GM23338 (cell line): ENCODE data around the gene SPNS3. TPM values are rescaled to one million over a fixed set of nuclear protein-coding genes. Genes with fewer than 3 reads are reported as not detected.

ENCODE experiments used
- ATAC-seq: fragments of 200-7000 bp; cut with Tn5 transposase; 3 replicates; pipeline ENCODE4 v1.9.1; 2020
- DNase-seq: peaks from one replicate; pipeline ENCODE4 v3.0.0-alpha.2; 2015; ENCODE audit warnings: low spot score
- H2AFZ ChIP-seq: fragments of 200-600 bp; sonication (generic); 2 replicates; pipeline ENCODE4 v1.8.0; 2016; ENCODE audit warnings: antibody characterized with exemption, mild to moderate bottlenecking, moderate library complexity
- H3F3A ChIP-seq: fragments of 200-600 bp; sonication (generic); replicated peaks from 2 replicates; pipeline ENCODE4 v1.8.0; 2017; ENCODE audit warnings: antibody characterized with exemption, mixed run types, low read depth
- H3K27ac ChIP-seq: fragments of 200-600 bp; sonication (generic); 2 replicates; pipeline ENCODE4 v1.6.1; 2016; ENCODE audit warnings: low read depth
- H3K27me3 ChIP-seq: fragments of 200-600 bp; sonication (generic); 2 replicates; pipeline ENCODE4 v1.8.0; 2016; ENCODE audit warnings: mild to moderate bottlenecking, mixed run types, moderate library complexity; ENCODE audit not compliant: insufficient read depth
- H3K36me3 ChIP-seq: fragments of 200-600 bp; sonication (generic); 2 replicates; pipeline ENCODE4 v1.8.0; 2016; ENCODE audit warnings: mild to moderate bottlenecking; ENCODE audit not compliant: insufficient read depth
- H3K4me1 ChIP-seq: fragments of 200-600 bp; sonication (generic); 2 replicates; pipeline ENCODE4 v1.8.0; 2016; ENCODE audit warnings: mild to moderate bottlenecking, moderate library complexity; ENCODE audit not compliant: insufficient read depth
- H3K4me2 ChIP-seq: fragments of 200-600 bp; sonication (generic); 2 replicates; pipeline ENCODE4 v1.7.1; 2017; ENCODE audit warnings: mixed run types
- H3K4me3 ChIP-seq: fragments of 200-600 bp; sonication (generic); 2 replicates; pipeline ENCODE4 v1.6.1; 2016; ENCODE audit warnings: mixed run types
- H3K79me2 ChIP-seq: fragments of 200-600 bp; sonication (generic); replicated peaks from 2 replicates; pipeline ENCODE4 v1.8.0; 2017; ENCODE audit warnings: mild to moderate bottlenecking; ENCODE audit not compliant: insufficient read depth
- H3K9me2 ChIP-seq: fragments of 200-600 bp; sonication (generic); 2 replicates; pipeline ENCODE4 v1.8.0; 2017; ENCODE audit not compliant: insufficient read depth
- H4K20me1 ChIP-seq: fragments of 200-600 bp; sonication (generic); replicated peaks from 2 replicates; pipeline ENCODE4 v1.8.0; 2017; ENCODE audit warnings: mild to moderate bottlenecking; ENCODE audit not compliant: insufficient read depth
- H3K27ac Mint-ChIP-seq: 2 replicates; pipeline ENCODE4 v1.8.0; 2020; ENCODE audit warnings: inconsistent platforms, mild to moderate bottlenecking, moderate library complexity, mixed read lengths
- H3K27me3 Mint-ChIP-seq: 3 replicates; pipeline ENCODE4 v1.8.0; 2022; ENCODE audit warnings: low read depth, mild to moderate bottlenecking, moderate library complexity, mixed read lengths, inconsistent platforms; ENCODE audit not compliant: insufficient read depth, poor library complexity
- H3K36me3 Mint-ChIP-seq: 3 replicates; pipeline ENCODE4 v1.8.0; 2021; ENCODE audit warnings: low read depth, mild to moderate bottlenecking, inconsistent platforms, moderate library complexity, mixed read lengths
- H3K4me1 Mint-ChIP-seq: 3 replicates; pipeline ENCODE4 v1.8.0; 2020; ENCODE audit warnings: mild to moderate bottlenecking, inconsistent platforms, mixed read lengths
- H3K4me3 Mint-ChIP-seq: 3 replicates; pipeline ENCODE4 v1.8.0; 2021; ENCODE audit warnings: moderate library complexity, mild to moderate bottlenecking, inconsistent platforms, mixed read lengths
- H3K9me3 Mint-ChIP-seq: 3 replicates; pipeline ENCODE4 v1.8.0; 2020; ENCODE audit warnings: moderate library complexity, mild to moderate bottlenecking, inconsistent platforms, mixed read lengths
- EZH2 ChIP-seq: fragments of 200-600 bp; sonication (generic); IDR thresholded peaks from one replicate; pipeline ENCODE4 v1.8.0; 2017; ENCODE audit warnings: antibody characterized with exemption, mild to moderate bottlenecking, low read depth; ENCODE audit not compliant: unreplicated experiment
- EZH2phosphoT487 ChIP-seq: fragments of 200-600 bp; sonication (generic); IDR thresholded peaks from one replicate; pipeline ENCODE4 v1.8.1; 2018; ENCODE audit warnings: antibody characterized with exemption; ENCODE audit not compliant: unreplicated experiment
- JUNB ChIP-seq: IDR thresholded peaks from one replicate; pipeline ENCODE4 v1.6.1; 2016; ENCODE audit warnings: antibody characterized with exemption; ENCODE audit not compliant: unreplicated experiment
- NANOG ChIP-seq: IDR thresholded peaks from 2 replicates; pipeline ENCODE4 v1.6.1; 2016; ENCODE audit warnings: antibody characterized with exemption, borderline replicate concordance
- POLR2AphosphoS5 ChIP-seq: IDR thresholded peaks from 2 replicates; pipeline ENCODE4 v1.6.1; 2016; ENCODE audit warnings: antibody characterized with exemption, low read depth
- STAT1 ChIP-seq: IDR thresholded peaks from one replicate; pipeline ENCODE4 v1.6.1; 2016; ENCODE audit warnings: antibody characterized with exemption; ENCODE audit not compliant: unreplicated experiment
- ZNF114 ChIP-seq: fragments of 250-450 bp; sonication (Bioruptor Pico); IDR thresholded peaks from 2 replicates; pipeline ENCODE4 v1.5.0; 2020; ENCODE audit warnings: mild to moderate bottlenecking, moderate library complexity
- ZNF331 ChIP-seq: fragments of 250-450 bp; sonication (Bioruptor Pico); IDR thresholded peaks from 2 replicates; pipeline ENCODE4 v1.5.0; 2020; ENCODE audit warnings: low read depth, mild to moderate bottlenecking, moderate library complexity
- polyA plus RNA-seq: library from polyadenylated mRNA; unstranded; fragments of >200 nt; fragmentation: Nextera tagmentation; extraction: Ambion mirVana; gene quantifications from 2 replicates; pipeline ENCODE4 v1.2.1, GENCODE V29; 2016
- total RNA-seq: library from RNA; depleted of rRNA; stranded (reverse); fragments of >200 nt; shearing (Covaris generic); gene quantifications from 2 replicates; pipeline ENCODE4 v1.2.3, GENCODE V29; 2014
- TF ChIP-seq, protein P1 (sequence below), 2 experiments: fragments of 200-600 bp in 1 of 2; sonication (generic) in 1 of 2; conservative IDR thresholded peaks; 2 replicates each; pipeline versions ENCODE4 v1.5.1 to v1.6.1; 2016 to 2017; ENCODE audit warnings: antibody characterized with exemption in 2 of 2, low read depth in 2 of 2, mild to moderate bottlenecking in 2 of 2, moderate library complexity in 1 of 2
- TF ChIP-seq, protein P2 (sequence below): IDR thresholded peaks from 2 replicates; pipeline ENCODE4 v1.6.1; 2016; ENCODE audit warnings: antibody characterized with exemption
- TF ChIP-seq, protein P3 (sequence below): IDR thresholded peaks from one replicate; pipeline ENCODE4 v1.6.1; 2018; ENCODE audit warnings: antibody characterized with exemption; ENCODE audit not compliant: unreplicated experiment

SPNS3 gene
- total and polyA plus RNA-seq, 2 experiments from 2014 or later: not detected

DNA sequence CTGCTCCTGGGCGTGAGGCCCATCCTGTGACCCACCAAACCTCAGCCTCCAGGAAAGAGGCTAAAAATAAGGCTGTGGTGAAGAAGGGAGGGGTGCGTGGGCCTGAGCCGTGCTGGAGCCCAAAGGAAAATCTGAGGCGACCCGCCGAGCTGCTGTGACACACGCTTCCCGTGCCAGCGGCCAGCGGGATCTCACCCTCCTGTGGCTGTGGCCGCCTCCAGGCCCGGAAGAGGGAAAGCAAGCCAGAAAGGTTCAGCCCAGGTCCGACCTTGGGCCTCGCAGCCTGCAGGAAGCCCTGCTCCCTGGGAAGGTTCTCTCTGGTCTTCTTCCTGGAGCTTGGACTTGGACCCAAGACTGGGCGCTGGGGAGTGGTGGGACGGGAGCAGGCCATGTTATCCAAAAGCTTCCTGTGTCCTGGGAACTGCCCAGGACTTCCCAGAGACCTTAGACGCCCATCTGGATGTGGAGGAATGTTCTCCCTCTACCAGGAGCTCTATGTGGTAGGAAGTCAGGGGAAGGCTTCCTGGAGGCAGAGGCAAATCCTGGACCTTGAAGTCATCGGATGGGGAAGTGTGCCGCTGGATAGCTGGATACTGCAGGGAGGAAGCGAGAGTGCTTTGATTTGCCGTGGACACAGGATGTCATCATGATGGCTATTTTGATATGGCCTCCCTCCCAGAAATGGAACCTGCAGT, 76.3 kb downstream of the SPNS3 start:
- H2AFZ ChIP-seq: no peak overlapping the region
- no peaks in the 10 kb centered on the region for H3K9me2 ChIP-seq
- no peaks in the 10 kb centered on the region for H3K36me3 ChIP-seq
- H3K27me3 ChIP-seq: no peaks in the 10 kb centered on the region
- H3K79me2 ChIP-seq: no peaks in the 10 kb centered on the region
- Mint-ChIP-seq H3K27me3 (peaks cover 19% of the 10 kb centered on the region), H3K4me1 (peaks cover 7% of the 10 kb centered on the region; the same call in 2 of the 3 replicates), H3K9me3 (no peaks in the 10 kb centered on the region; the same call in 2 of the 3 replicates), H3K4me3 (no peak overlapping the region), H3K36me3 (no peaks in the 10 kb centered on the region), H3K27ac (no peak overlapping the region)
- DNase-seq: no peak
- no peaks in the 10 kb centered on the region for H3F3A ChIP-seq
- H3K27ac ChIP-seq: no peak overlapping the region
- H3K4me2 ChIP-seq: no peak overlapping the region
- no peaks in the 10 kb centered on the region for H4K20me1 ChIP-seq
- no peaks in the 10 kb centered on the region for H3K4me1 ChIP-seq
- H3K4me3 ChIP-seq: no peak overlapping the region
- TF ChIP-seq NANOG (no peak), ZNF331 (no peak), EZH2 (no peak), POLR2AphosphoS5 (no peak)
- TF ChIP-seq, protein P1, sequence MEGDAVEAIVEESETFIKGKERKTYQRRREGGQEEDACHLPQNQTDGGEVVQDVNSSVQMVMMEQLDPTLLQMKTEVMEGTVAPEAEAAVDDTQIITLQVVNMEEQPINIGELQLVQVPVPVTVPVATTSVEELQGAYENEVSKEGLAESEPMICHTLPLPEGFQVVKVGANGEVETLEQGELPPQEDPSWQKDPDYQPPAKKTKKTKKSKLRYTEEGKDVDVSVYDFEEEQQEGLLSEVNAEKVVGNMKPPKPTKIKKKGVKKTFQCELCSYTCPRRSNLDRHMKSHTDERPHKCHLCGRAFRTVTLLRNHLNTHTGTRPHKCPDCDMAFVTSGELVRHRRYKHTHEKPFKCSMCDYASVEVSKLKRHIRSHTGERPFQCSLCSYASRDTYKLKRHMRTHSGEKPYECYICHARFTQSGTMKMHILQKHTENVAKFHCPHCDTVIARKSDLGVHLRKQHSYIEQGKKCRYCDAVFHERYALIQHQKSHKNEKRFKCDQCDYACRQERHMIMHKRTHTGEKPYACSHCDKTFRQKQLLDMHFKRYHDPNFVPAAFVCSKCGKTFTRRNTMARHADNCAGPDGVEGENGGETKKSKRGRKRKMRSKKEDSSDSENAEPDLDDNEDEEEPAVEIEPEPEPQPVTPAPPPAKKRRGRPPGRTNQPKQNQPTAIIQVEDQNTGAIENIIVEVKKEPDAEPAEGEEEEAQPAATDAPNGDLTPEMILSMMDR (conservative IDR thresholded peaks at IDR 0.05; ENCODE audit: low read depth in 2 of 2): no peak
- TF ChIP-seq, protein P2, sequence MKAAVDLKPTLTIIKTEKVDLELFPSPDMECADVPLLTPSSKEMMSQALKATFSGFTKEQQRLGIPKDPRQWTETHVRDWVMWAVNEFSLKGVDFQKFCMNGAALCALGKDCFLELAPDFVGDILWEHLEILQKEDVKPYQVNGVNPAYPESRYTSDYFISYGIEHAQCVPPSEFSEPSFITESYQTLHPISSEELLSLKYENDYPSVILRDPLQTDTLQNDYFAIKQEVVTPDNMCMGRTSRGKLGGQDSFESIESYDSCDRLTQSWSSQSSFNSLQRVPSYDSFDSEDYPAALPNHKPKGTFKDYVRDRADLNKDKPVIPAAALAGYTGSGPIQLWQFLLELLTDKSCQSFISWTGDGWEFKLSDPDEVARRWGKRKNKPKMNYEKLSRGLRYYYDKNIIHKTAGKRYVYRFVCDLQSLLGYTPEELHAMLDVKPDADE: no peak
- TF ChIP-seq, protein P3, sequence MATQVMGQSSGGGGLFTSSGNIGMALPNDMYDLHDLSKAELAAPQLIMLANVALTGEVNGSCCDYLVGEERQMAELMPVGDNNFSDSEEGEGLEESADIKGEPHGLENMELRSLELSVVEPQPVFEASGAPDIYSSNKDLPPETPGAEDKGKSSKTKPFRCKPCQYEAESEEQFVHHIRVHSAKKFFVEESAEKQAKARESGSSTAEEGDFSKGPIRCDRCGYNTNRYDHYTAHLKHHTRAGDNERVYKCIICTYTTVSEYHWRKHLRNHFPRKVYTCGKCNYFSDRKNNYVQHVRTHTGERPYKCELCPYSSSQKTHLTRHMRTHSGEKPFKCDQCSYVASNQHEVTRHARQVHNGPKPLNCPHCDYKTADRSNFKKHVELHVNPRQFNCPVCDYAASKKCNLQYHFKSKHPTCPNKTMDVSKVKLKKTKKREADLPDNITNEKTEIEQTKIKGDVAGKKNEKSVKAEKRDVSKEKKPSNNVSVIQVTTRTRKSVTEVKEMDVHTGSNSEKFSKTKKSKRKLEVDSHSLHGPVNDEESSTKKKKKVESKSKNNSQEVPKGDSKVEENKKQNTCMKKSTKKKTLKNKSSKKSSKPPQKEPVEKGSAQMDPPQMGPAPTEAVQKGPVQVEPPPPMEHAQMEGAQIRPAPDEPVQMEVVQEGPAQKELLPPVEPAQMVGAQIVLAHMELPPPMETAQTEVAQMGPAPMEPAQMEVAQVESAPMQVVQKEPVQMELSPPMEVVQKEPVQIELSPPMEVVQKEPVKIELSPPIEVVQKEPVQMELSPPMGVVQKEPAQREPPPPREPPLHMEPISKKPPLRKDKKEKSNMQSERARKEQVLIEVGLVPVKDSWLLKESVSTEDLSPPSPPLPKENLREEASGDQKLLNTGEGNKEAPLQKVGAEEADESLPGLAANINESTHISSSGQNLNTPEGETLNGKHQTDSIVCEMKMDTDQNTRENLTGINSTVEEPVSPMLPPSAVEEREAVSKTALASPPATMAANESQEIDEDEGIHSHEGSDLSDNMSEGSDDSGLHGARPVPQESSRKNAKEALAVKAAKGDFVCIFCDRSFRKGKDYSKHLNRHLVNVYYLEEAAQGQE: no peak
- ATAC-seq: no peak

DNA sequence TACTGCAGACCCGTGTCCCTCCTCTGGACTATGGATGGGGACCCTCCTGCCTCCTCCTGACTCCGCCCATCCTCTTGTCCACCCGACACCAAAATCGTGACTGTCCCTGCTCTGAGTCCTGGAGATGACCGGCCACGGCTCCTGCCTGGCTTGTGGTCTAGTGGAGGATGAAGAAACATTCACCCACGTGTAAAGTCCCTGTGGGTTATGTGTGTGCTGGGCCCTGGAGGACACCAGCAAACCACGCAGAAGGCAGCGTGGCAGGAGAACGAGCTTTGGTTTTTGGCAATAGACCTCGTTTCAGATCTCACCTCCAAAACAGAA, 76.8 kb downstream of the SPNS3 start:
- Histone ChIP-seq H2AFZ (no peak overlapping the region), H3K36me3 (no peaks in the 10 kb centered on the region), H3K9me2 (no peaks in the 10 kb centered on the region), H3K4me3 (no peak overlapping the region), H3K4me2 (no peak overlapping the region), H4K20me1 (no peaks in the 10 kb centered on the region), H3K27me3 (no peaks in the 10 kb centered on the region), H3K4me1 (no peaks in the 10 kb centered on the region), H3K79me2 (no peaks in the 10 kb centered on the region), H3K27ac (no peak overlapping the region), H3F3A (no peaks in the 10 kb centered on the region)
- DNase-seq (no peak), ATAC-seq (no peak)
- Mint-ChIP-seq H3K9me3 (no peaks in the 10 kb centered on the region; the same call in 2 of the 3 replicates), H3K4me3 (no peak overlapping the region), H3K36me3 (no peaks in the 10 kb centered on the region), H3K4me1 (peaks cover 7% of the 10 kb centered on the region; the same call in 2 of the 3 replicates), H3K27me3 (peaks cover 19% of the 10 kb centered on the region), H3K27ac (no peak overlapping the region)
- no peak for TF ChIP-seq ZNF331
- no peak for TF ChIP-seq POLR2AphosphoS5
- no peak for TF ChIP-seq NANOG
- no peak for TF ChIP-seq JUNB
- TF ChIP-seq EZH2phosphoT487: no peak
- no peak for TF ChIP-seq ZNF114 (CRISPR knock-in tag)
- no peak for TF ChIP-seq EZH2
- TF ChIP-seq, protein P3: no peak
- TF ChIP-seq, protein P2: no peak
- TF ChIP-seq STAT1: no peak
